ENCODE results near the gene MGAT5.

The MGAT5 gene

GRCh38 chr2:134224005-134224404, 29.9 kb upstream of the MGAT5 start:
- Histone ChIP-seq H3K36me3 (ENCODE audit: control insufficient read depth in 2 of 2, insufficient read depth in 1 of 2, low read length in 2 of 2) (no peaks in the 10 kb centered on the region), H3K27ac (ENCODE audit: extremely low read depth, low read depth, low read length) (no peak overlapping the region), H3K4me1 (ENCODE audit: control insufficient read depth, insufficient read depth, low read length) (no peaks in the 10 kb centered on the region), H3K4me3 (ENCODE audit: low read depth, low read length) (no peak overlapping the region), H3K9me3 (ENCODE audit: control insufficient read depth, insufficient read depth, low read depth, low read length) (no peaks in the 10 kb centered on the region)
- POLR2A ChIA-PET = no interaction called here
- TF ChIP-seq PRDM10 (tag by site-specific recombination; IDR thresholded peaks at IDR 0.05) (peak; percentile 38; the same call in 1 of the 2 replicates), ZNF416 (tag by site-specific recombination; IDR thresholded peaks at IDR 0.05) (no peak)
- CTCF ChIA-PET = interaction anchor here (0.7 to 2.0 kb wide), 7 partner anchors 16 to 227 kb away, joined by 3 to 7 read pairs (median 3); no protein-coding TSS in a partner anchor

- no peak overlapping the region for H3K27ac ChIP-seq (ENCODE audit: extremely low read depth, low read depth, low read length)
- TF ChIP-seq ZNF221 (tag by site-specific recombination; IDR thresholded peaks at IDR 0.05; ENCODE audit: borderline replicate concordance) (no peak), ZNF10 (tag by site-specific recombination; IDR thresholded peaks at IDR 0.05) (no peak), YY1 (tag by site-specific recombination; IDR thresholded peaks at IDR 0.05) (no peak), ZNF501 (tag by site-specific recombination; IDR thresholded peaks at IDR 0.05) (no peak), ZBTB20 (tag by site-specific recombination; IDR thresholded peaks at IDR 0.05) (no peak), ZNF426 (tag by site-specific recombination; IDR thresholded peaks at IDR 0.05) (no peak), PRDM10 (tag by site-specific recombination; IDR thresholded peaks at IDR 0.05) (no peak), ZNF768 (tag by site-specific recombination; IDR thresholded peaks at IDR 0.05) (no peak), ZNF544 (tag by site-specific recombination; IDR thresholded peaks at IDR 0.05) (no peak), ZNF146 (tag by site-specific recombination; IDR thresholded peaks at IDR 0.05) (no peak), EGR2 (tag by site-specific recombination; IDR thresholded peaks at IDR 0.05; ENCODE audit: low read depth) (no peak), REPIN1 (tag by site-specific recombination; IDR thresholded peaks at IDR 0.05; ENCODE audit: low read depth) (no peak), ZNF639 (tag by site-specific recombination; IDR thresholded peaks at IDR 0.05) (no peak), PRDM1 (tag by site-specific recombination; IDR thresholded peaks at IDR 0.05) (no peak), ZNF132 (tag by site-specific recombination; IDR thresholded peaks at IDR 0.05; ENCODE audit: borderline replicate concordance) (no peak), SCRT2 (tag by site-specific recombination; IDR thresholded peaks at IDR 0.05) (no peak)
- no peaks in the 10 kb centered on the region for H3K4me1 ChIP-seq (ENCODE audit: control insufficient read depth, insufficient read depth, low read length)
- no peaks in the 10 kb centered on the region for H3K36me3 ChIP-seq (ENCODE audit: control insufficient read depth in 2 of 2, insufficient read depth in 1 of 2, low read length in 2 of 2)
- POLR2A ChIA-PET = no interaction called here
- no peaks in the 10 kb centered on the region for H3K9me3 ChIP-seq (ENCODE audit: control insufficient read depth, insufficient read depth, low read depth, low read length)
- CTCF ChIA-PET = interaction anchor here (0.6 to 1.4 kb wide), 3 partner anchors 17 to 45 kb away, joined by 3 to 7 read pairs (median 3); no protein-coding TSS in a partner anchor
- no peak overlapping the region for H3K4me3 ChIP-seq (ENCODE audit: low read depth, low read length)
These were observed 28.7 kb upstream of the MGAT5 start for GRCh38 chr2:134225173-134225572.
